ENCODE results near the gene FAM217B.
"Not testable (repeated sequence)": the region's sequence is repeated elsewhere in the genome, so short reads cannot be mapped to it uniquely, and the experiment has no call there.

FAM217B gene

DNA sequence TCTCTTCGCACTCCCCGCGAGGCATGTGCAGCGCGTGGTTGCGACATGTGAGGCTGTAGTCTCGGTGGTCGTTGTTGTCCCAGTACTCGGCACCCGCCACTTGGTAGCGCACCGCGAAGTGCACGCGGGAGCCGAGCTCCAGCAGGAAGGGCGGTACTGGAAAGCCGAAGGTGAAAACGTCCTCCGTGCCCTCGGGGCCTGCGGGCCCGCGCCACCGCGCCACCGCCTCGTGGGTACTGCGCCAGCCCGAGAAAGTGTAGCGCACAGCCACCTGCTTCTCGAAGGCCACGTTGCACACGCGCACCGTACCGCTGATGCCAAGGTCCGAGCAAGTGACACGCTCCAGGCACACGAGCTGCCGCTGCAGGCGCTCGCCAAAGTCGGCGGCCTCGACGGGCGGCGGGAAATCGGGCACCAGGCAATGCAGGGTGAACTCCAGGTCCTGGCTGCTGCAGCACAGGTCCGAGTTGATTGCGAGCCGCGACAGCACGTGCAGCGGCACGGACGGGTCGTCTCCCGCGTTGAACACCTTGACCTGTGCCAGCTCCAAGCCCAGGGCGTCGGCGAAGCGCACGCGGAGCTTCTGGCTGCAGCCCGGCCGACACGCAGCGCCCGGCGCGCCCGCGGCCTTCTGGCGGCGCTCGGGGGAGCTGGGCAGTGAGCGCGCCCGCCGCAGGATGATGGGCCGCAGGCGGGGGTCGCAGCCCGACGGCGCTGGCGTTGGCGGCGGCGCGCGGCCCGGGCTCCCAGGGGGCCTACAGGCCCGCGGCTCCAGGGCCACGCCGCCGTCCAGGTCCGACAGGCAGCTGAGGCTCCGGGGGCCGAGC is 924 bp upstream of the FAM217B start:
- DNase-seq: peak; percentile 63

DNA sequence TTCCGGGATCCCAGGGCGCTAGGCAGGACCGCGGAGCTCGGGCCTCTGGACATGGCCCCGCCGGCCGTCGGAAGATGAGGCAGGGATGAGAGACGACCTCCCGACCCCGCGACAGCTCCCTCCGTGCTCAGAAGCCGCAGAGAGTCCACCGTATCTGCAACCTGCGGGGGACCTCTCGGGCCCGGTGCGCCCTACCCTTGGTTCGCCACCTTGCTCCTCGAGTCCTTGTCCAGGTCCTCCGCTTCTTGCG is 385 bp upstream of the FAM217B start:
- DNase-seq: no peak

- no peak for DNase-seq
Observed at GRCh38 chr20:59940956-59941294, 736 bp downstream of the FAM217B start.

DNA sequence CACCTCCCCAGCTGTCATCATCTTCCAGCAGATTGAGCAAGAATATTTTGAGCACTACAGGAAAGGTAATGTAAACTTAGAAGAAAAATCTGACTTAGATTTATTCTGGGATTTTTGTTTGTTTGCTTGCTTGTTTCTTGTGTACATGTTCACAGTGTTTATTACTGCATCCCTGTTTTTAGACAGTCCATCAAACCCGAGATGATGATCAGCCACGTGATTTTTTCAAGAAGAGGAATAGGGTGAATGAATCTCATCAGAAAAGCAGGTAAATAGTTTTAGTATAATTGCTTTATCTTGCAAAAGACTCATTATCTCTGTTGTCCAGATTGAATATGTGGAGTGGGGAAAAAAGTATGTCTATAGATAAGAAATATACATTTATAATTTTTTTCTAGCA is 2.1 kb downstream of the FAM217B start:
- DNase-seq: no peak

DNA sequence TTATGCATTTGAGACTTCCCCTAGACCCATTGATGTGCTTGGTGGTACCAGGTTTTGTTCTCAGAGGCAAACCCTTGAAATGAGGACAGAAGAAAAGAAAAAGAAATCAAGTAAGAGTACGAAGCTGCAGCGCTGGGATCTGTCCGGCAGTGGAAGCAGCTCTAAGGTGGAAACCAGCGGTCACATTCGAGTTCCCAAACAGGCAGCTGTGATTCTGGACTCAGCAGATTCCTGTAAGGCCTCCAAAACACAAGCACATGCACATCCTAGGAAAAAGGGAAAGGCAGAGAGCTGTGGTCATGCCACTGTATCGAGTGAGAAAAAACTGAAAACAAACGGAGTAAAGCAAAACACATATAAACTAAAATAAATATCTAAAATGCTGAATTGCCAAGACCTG is 4.5 kb downstream of the FAM217B start:
- no peak for DNase-seq

DNA sequence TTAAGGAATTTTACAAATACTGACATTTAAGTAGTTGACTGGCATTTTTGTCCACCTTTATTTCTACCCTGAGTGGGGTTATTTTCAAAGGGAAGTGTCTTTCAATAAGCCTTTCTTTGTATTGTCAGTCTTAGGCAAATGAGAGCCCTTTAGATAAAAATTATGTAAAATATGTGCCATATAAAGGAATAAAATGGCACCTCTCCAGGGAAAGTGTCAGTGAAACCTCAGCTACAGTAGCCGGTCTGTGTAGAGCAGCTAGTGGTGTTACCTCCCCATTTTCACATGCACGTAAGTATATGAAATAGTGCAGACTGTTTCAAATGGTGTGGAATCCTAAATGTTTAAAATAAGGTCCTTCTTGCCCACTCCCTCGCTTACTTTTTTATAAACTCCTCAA is 5.0 kb downstream of the FAM217B start:
- DNase-seq: no peak

GRCh38 chr20:59945731-59946130 is 5.5 kb downstream of the FAM217B start:
- no peak for DNase-seq

DNA sequence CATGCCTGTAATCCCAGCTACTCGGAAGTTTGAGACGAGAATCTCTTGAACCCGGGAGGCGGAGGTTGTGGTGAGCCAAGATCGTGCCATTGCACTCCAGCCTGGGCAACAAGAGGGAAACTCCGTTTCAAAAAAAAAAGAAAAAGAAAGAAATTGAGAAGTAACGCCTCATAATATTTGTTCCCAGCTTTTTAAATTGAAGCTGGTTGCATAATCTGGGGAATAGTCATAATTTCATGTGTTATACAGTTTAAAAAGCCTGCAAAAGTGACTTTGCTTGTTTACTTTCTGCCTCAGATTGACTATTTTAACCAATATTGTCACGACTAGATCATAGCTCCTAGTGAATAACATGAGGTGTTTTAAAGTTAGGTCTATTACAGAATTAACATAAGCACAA is 7.2 kb downstream of the FAM217B start:
- DNase-seq: no peak

- DNase-seq: no peak
Observed at GRCh38 chr20:59948212-59948611, 8.0 kb downstream of the FAM217B start.

- no peak for DNase-seq
Observed at GRCh38 chr20:59948828-59949720, 8.9 kb downstream of the FAM217B start.

DNA sequence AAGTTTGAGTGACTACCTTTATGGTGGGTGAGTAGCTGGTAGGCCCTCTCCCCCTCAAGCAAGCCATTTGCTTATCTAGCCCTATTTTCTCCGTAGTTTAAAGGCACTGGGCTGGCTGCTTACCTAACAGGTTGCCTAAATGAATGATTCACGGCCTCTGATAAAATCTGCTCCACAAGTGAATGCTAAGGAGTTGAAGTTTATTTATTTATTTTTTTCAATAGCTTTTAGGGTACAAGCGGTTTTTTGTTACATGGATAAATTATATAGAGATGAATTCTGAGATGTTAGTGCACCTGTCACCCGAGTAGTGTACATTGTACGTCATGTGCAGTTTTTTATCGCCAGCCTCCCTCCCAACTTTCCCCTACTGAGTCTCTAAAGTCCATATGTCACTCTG is 9.7 kb downstream of the FAM217B start:
- DNase-seq: no peak

DNA sequence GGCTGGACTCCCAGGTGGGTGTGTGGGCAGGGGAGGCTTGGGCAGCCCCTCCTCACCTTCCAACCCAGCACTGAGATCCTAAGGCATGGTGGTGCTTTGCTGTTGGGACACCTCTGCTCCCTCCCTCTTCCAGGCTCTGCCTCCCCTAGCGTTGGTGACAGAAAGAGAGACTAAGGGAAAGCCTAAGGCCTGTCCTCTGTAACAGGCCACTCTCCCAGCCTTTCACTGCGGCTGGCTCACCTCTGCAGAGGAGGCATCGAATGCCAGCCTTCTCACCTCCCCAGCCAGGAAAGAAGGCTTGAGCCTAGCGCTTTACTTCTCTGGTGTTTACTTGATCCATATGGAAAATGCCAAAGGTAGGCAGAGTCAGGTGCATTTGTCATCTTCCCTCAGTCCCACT is 14.5 kb downstream of the FAM217B start:
- DNase-seq: no peak

- no peak for DNase-seq
Observed at GRCh38 chr20:59955131-59955796, 15.1 kb downstream of the FAM217B start.

DNA sequence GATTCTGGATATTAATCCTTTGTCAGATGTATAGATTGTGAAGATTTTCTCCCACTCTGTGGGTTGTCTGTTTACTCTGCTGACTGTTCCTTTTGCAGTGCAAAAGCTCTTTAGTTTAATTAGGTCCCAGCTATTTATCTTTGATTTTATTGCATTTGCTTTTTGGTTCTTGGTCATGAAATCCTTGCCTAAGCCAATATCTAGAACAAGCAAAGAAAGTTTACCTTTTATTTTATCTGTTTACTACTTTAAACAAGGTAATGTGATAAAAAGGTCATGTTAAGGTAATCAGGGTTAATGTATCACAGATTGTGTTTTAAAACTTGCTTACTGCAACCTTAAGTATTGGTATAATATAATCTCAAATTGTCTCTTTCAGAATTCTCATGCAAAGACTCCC is 17.4 kb downstream of the FAM217B start:
- DNase-seq: not testable (repeated sequence)

DNA sequence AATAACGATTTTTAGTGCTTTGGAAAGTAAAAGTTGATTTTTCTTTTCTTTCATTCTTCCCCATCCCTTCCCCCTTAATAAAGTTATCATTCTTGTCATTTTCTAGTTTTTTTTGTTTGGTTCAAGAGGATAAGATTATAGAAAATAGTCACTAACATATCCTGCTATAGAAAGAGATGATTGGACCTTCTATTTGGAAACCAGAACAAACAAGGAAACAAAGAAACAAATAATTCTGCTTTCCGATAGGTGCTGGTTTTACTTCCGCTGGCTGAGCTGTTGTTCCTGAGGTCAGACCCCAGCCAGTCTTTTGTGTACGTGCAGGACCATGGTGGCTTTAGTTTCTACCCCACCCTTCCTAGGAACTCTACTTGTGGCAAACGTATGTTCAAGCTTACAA is 17.9 kb downstream of the FAM217B start, which contains the start of gene CDH26:
Gene CDH26 (plus strand): TSS at position 301 of the 400 bp plus-strand sequence. CDS start 304 bp downstream, outside the sequence.
- no peak for DNase-seq

DNA sequence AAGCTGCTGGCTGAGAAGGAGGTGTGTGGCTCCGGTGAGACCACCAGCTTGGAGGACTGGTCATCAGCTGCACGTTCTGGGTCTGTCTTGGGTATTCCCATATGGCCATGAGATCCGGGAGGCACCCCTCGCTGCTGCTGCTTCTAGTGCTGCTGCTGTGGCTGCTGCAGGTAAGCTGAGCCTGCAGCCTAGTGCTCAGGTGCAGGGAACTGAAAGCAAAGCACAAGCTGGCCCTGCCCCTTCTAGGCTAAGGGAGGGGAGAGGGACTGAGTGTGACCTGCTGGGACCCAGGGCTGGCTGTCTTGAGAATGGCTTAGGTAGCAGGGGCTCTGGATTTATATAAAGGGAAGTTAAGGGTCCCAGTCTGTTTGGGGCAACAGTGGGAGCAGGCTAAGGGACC is 18.4 kb downstream of the FAM217B start:
- no peak for DNase-seq

GRCh38 chr20:59961423-59961822 is 21.2 kb downstream of the FAM217B start:
- DNase-seq: no peak

DNA sequence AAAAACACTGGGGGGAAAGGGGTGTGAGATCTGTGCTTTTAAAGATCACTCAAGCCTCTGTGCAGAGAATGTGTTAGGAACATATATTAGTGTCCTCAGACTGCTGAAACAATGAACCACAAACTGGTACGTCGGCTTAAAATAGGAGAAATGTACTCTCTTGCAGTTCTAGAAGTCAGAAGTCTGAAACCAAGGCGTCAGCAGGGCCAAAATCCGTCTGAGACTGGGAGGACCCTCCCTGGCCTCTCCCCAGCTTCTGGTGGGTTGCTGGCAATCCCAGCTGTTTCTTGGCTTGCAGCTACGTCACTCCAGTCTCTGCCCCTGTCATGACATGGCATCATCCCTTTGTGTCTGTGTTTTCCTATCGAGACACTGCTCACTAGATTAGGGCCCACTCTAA is 22.0 kb downstream of the FAM217B start:
- no peak for DNase-seq

GRCh38 chr20:59966428-59966827 is 26.2 kb downstream of the FAM217B start:
- DNase-seq: no peak

DNA sequence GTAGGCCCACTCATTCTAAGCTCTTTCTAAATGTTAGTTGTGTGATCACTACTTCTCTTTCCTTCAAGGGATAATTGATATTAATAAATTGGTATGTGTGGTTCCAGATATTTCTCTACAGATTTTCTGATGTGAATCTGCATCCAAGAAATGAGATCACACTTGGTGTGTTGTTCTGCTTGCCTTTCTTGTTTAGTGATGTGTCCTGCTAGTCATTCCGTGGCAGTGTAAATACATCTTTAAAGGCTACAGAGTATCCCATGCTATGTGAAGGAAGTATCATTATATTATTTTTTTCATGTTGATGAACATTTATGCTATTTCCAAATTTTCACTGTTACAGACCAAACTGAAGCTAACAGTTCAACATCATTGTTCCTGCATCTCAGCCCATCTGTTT is 31.2 kb downstream of the FAM217B start:
- DNase-seq: no peak

GRCh38 chr20:59972037-59972801 is 32.0 kb downstream of the FAM217B start:
- DNase-seq: no peak

GRCh38 chr20:59976156-59976782 is 36.1 kb downstream of the FAM217B start:
- DNase-seq: no peak

- DNase-seq: no peak
Observed at GRCh38 chr20:59977086-59977485, 36.9 kb downstream of the FAM217B start.
